Measurements from ENCODE around the gene TMEM127. TPM values are rescaled to one million over a fixed set of nuclear protein-coding genes. Genes with fewer than 3 reads are reported as not detected.

Gene TMEM127
- 16.8 TPM for polyA plus RNA-seq (2012; ENCODE audit: insufficient read depth, insufficient read length, low read depth)

- peaks cover 9% of the 10 kb centered on the region for H3K36me3 ChIP-seq
- TF ChIP-seq CTCF (IDR thresholded peaks at IDR 0.05; ENCODE audit: low read depth, low read length): peak; percentile 22; the same call in 1 of the 2 replicates
Measured at GRCh38 chr2:96265840-96266679, at the start of gene TMEM127, which contains the start of gene CIAO1. Gene TMEM127, minus strand, starts transcription at chr2:96265997. Its CDS starts 616 bp downstream, at chr2:96265381. Gene CIAO1, plus strand, starts transcription at chr2:96266225. Its CDS starts 126 bp downstream, at chr2:96266351.

GRCh38 chr2:96315005-96315399 is 49.2 kb upstream of the TMEM127 start:
- Histone ChIP-seq H3K27me3 (no peaks in the 10 kb centered on the region), H3K36me3 (no peaks in the 10 kb centered on the region), H3K9me3 (no peaks in the 10 kb centered on the region), H3K4me1 (no peaks in the 10 kb centered on the region; the same call in 1 of the 2 replicates), H3K4me3 (ENCODE audit: low read depth, low read length) (no peak overlapping the region)
- no peak for DNase-seq
- TF ChIP-seq CTCF (IDR thresholded peaks at IDR 0.05; ENCODE audit: low read depth, low read length): no peak

More at GRCh38 chr2:96265840-96266679, at the start of gene TMEM127, which contains the start of gene CIAO1:
- no peaks in the 10 kb centered on the region for H3K4me1 ChIP-seq
- H3K4me3 ChIP-seq (ENCODE audit: low read depth, low read length): peak within 1 kb of the TSS; percentile 91
- peak; percentile 95 for DNase-seq
- no peaks in the 10 kb centered on the region for H3K9me3 ChIP-seq
- H3K27me3 ChIP-seq: no peaks in the 10 kb centered on the region

- Histone ChIP-seq H3K4me3 (ENCODE audit: low read depth, low read length) (no peak overlapping the region), H3K4me1 (no peaks in the 10 kb centered on the region; the same call in 1 of the 2 replicates), H3K9me3 (no peaks in the 10 kb centered on the region), H3K36me3 (peaks cover 5% of the 10 kb centered on the region), H3K27me3 (no peaks in the 10 kb centered on the region)
- no peak for TF ChIP-seq CTCF (IDR thresholded peaks at IDR 0.05; ENCODE audit: low read depth, low read length)
- DNase-seq: no peak
Measured at GRCh38 chr2:96308248-96308647, 42.5 kb upstream of the TMEM127 start.

- Histone ChIP-seq H3K4me1 (no peaks in the 10 kb centered on the region; the same call in 1 of the 2 replicates), H3K36me3 (peaks cover 24% of the 10 kb centered on the region), H3K4me3 (ENCODE audit: low read depth, low read length) (peak overlapping the region; percentile 97), H3K27me3 (no peaks in the 10 kb centered on the region), H3K9me3 (no peaks in the 10 kb centered on the region)
- no peak for DNase-seq
- no peak for TF ChIP-seq CTCF (IDR thresholded peaks at IDR 0.05; ENCODE audit: low read depth, low read length)
Measured at GRCh38 chr2:96306370-96306769, 40.6 kb upstream of the TMEM127 start.

- Histone ChIP-seq H3K27me3 (no peaks in the 10 kb centered on the region), H3K4me3 (ENCODE audit: low read depth, low read length) (peak overlapping the region; percentile 97), H3K36me3 (peaks cover 28% of the 10 kb centered on the region), H3K4me1 (no peaks in the 10 kb centered on the region; the same call in 1 of the 2 replicates), H3K9me3 (no peaks in the 10 kb centered on the region)
- no peak for DNase-seq
- TF ChIP-seq CTCF (IDR thresholded peaks at IDR 0.05; ENCODE audit: low read depth, low read length): no peak
Measured at GRCh38 chr2:96305979-96306308, 40.1 kb upstream of the TMEM127 start.
